Measurements from ENCODE around the gene SPRED3.

DNA sequence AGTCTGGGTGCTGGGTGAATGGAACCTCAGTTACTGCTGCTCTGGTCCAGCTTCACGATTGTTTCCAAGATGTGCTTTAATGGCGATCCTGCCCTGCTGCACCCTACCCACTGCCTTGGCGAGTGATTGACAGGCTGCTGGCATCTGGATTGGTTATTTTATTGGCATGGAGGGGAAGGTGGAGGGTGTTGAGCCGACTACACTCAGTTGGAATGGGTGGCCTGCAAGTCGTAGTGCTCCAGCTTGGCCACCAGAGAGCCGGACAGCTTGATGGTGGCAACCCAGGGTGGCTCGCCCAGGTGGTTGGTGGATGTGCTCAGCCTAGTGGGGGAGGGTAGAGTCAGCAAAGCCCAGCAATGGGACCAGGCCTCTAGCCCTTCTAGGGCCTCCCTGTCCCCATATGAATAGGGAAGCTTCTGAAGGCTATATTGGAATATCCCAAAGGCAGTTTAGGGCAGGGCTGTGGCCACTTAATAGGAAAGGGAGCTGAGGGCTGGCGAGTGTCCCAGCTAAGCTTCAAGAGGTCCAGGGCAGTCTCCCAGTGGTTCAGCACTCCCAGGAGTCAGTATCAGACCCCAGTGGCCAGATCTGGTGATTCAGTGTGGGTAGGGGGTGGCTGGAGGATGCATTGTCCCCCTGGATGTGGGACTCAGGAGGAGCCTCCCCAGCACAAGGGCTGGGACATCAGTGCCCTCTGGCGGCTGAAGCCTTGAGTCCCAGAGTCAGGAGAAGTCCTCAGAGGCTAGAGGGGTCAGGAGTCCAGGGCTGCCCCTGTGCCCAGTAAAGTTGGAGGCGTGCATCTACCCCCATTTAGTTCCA, 4.1 kb upstream of the SPRED3 start:
- TF ChIP-seq, protein P1, sequence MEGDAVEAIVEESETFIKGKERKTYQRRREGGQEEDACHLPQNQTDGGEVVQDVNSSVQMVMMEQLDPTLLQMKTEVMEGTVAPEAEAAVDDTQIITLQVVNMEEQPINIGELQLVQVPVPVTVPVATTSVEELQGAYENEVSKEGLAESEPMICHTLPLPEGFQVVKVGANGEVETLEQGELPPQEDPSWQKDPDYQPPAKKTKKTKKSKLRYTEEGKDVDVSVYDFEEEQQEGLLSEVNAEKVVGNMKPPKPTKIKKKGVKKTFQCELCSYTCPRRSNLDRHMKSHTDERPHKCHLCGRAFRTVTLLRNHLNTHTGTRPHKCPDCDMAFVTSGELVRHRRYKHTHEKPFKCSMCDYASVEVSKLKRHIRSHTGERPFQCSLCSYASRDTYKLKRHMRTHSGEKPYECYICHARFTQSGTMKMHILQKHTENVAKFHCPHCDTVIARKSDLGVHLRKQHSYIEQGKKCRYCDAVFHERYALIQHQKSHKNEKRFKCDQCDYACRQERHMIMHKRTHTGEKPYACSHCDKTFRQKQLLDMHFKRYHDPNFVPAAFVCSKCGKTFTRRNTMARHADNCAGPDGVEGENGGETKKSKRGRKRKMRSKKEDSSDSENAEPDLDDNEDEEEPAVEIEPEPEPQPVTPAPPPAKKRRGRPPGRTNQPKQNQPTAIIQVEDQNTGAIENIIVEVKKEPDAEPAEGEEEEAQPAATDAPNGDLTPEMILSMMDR (IDR thresholded peaks at IDR 0.05): no peak
- TF ChIP-seq POLR2A (IDR thresholded peaks at IDR 0.05): no peak

Measured in thyroid gland (tissue), 4 donors.